ENCODE data around the gene MAPT.

MAPT gene

GRCh38 chr17:46038937-46039336 lies 144.6 kb downstream of the MAPT start:
- Histone ChIP-seq H3K4me1 (ENCODE audit: control insufficient read depth, insufficient read depth, low read length) (peaks cover 8% of the 10 kb centered on the region), H3K9me3 (ENCODE audit: control insufficient read depth, low read length) (no peaks in the 10 kb centered on the region), H3K4me3 (ENCODE audit: low read length) (no peak overlapping the region), H3K27me3 (ENCODE audit: control insufficient read depth, insufficient read depth, low read length) (no peaks in the 10 kb centered on the region), H3K36me3 (ENCODE audit: control insufficient read depth, insufficient read depth, low read length) (peaks cover 24% of the 10 kb centered on the region), H3K9ac (ENCODE audit: low read length) (no peak overlapping the region)

DNA sequence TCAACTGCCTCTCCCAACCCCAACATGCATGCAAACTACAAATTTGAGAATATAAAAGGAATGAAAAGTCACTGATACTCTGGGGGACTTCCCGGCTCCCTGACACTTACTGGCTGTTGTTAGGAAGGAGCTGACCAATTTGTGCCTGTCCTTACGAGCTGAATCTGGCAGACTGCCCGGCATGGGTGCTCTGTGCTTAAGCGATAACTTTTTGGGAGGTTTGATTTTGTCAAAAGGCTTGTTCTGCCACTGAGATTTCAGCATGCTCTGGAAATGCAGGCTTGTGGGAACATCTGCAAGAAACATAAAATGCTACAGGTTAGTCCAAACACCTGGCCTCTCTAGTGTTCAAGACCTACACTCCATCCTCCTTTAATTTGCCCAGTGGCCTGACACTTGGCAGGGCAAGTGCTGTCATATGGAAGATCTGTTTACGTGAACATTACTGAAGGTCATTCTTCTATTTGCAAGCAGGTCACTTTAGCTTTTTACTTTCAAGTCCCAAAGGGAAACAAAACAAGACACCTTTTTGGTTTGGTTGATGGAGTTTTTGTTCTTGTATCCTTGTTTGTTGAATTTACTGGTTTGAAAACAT lies 145.3 kb downstream of the MAPT start:
- Histone ChIP-seq H3K9ac (ENCODE audit: low read length) (no peak overlapping the region), H3K36me3 (ENCODE audit: control insufficient read depth, insufficient read depth, low read length) (peaks cover 17% of the 10 kb centered on the region), H3K27me3 (ENCODE audit: control insufficient read depth, insufficient read depth, low read length) (no peaks in the 10 kb centered on the region), H3K9me3 (ENCODE audit: control insufficient read depth, low read length) (no peaks in the 10 kb centered on the region), H3K4me3 (ENCODE audit: low read length) (no peak overlapping the region), H3K4me1 (ENCODE audit: control insufficient read depth, insufficient read depth, low read length) (peaks cover 11% of the 10 kb centered on the region)

DNA sequence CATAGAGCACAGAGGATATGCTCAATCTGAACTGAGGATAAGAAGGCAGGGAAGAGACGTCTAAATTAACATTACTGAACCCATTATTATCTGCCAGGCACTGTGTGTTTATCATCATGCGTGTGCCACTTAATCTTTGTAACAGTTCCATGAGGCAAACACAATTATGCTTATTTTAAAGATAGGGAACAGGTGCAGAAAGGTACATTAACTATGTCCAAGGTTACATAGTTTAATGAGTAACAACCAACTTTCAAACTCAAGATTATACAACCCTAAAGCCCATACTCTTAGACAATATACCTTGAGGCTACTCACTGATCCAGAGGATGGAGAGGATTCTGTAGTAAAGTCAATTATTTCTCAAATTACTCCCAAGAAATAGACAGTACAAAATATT lies 147.9 kb downstream of the MAPT start:
- Histone ChIP-seq H3K4me3 (ENCODE audit: low read length) (no peak overlapping the region), H3K9ac (ENCODE audit: low read length) (no peak overlapping the region), H3K9me3 (ENCODE audit: control insufficient read depth, low read length) (no peaks in the 10 kb centered on the region), H3K27me3 (ENCODE audit: control insufficient read depth, insufficient read depth, low read length) (no peaks in the 10 kb centered on the region), H3K36me3 (ENCODE audit: control insufficient read depth, insufficient read depth, low read length) (peaks cover 21% of the 10 kb centered on the region), H3K4me1 (ENCODE audit: control insufficient read depth, insufficient read depth, low read length) (peaks cover 11% of the 10 kb centered on the region)

DNA sequence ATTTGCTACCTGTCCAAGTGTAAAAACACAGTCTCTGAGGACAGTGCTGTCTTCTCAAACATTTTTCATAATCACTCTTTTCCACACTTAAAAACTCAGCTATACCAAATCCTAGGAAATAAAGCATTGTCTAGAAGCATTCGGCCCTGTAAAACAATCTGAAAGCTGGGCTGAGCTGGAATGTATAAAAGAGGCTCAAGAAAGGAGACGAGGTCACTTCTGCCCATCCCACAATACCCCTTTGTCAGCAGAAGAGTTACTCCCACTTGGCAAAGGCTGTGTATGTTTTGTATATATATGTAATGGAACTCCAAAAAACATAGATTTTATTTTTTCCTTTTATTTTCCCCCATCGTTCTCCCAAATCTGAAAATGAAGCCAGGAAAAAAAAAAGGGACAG lies 148.6 kb downstream of the MAPT start:
- no peak overlapping the region for H3K4me3 ChIP-seq (ENCODE audit: low read length)
- no peaks in the 10 kb centered on the region for H3K27me3 ChIP-seq (ENCODE audit: control insufficient read depth, insufficient read depth, low read length)
- no peaks in the 10 kb centered on the region for H3K9me3 ChIP-seq (ENCODE audit: control insufficient read depth, low read length)
- H3K9ac ChIP-seq (ENCODE audit: low read length): no peak overlapping the region
- peaks cover 21% of the 10 kb centered on the region for H3K36me3 ChIP-seq (ENCODE audit: control insufficient read depth, insufficient read depth, low read length)
- peaks cover 11% of the 10 kb centered on the region for H3K4me1 ChIP-seq (ENCODE audit: control insufficient read depth, insufficient read depth, low read length)

DNA sequence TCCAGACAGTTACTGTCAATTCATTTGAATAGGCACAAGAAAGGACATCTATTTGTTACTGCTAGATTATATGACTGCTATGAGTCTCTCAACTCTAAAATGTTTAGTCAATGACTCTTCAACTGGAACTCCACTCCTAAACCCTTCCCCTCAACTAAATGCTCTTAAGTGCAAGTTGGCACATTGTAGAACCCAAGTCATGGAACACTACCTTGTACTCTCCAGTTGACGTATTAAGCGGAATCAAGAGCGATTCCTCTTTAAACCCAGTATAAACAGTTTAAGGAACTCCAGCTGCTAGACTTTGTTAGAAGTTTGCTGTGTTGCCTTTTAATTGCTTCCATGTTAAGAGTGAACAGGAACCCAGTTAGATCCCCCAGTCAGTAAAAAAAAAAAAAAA lies 149.3 kb downstream of the MAPT start:
- H3K27me3 ChIP-seq (ENCODE audit: control insufficient read depth, insufficient read depth, low read length): no peaks in the 10 kb centered on the region
- peaks cover 11% of the 10 kb centered on the region for H3K4me1 ChIP-seq (ENCODE audit: control insufficient read depth, insufficient read depth, low read length)
- H3K9me3 ChIP-seq (ENCODE audit: control insufficient read depth, low read length): no peaks in the 10 kb centered on the region
- H3K36me3 ChIP-seq (ENCODE audit: control insufficient read depth, insufficient read depth, low read length): peaks cover 14% of the 10 kb centered on the region
- H3K9ac ChIP-seq (ENCODE audit: low read length): no peak overlapping the region
- H3K4me3 ChIP-seq (ENCODE audit: low read length): no peak overlapping the region

DNA sequence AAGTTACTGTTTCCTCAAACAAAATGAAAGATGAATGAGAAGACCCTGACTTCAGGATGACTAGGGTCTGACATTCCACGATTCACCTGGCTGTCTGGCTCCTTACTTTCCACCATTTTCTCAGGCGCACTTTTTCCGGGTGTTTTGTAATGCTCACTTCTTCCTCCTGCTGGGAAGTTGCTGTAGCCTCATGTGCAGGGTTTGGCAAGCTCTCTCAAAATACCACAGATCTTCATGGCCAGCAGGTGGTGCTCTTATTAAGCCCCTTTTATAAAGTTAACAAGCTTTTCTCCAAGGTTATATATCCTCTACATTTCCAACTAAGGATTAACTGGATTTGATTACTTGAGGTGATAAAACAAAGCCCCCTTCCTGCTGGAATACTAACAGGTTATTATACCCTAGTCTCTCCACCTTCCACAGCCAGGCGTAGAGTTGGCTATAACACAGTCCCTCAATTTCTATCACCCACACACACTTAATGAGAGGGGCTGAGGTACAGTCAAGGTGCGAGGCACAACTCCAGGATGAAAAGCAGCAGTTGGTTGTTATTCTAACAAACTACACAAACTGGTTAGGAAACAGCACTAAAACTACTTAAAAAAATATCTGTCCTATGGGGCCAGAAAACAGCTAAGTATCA lies 150.1 kb downstream of the MAPT start:
- Histone ChIP-seq H3K4me1 (ENCODE audit: control insufficient read depth, insufficient read depth, low read length) (peaks cover 11% of the 10 kb centered on the region), H3K9me3 (ENCODE audit: control insufficient read depth, low read length) (no peaks in the 10 kb centered on the region), H3K9ac (ENCODE audit: low read length) (no peak overlapping the region), H3K36me3 (ENCODE audit: control insufficient read depth, insufficient read depth, low read length) (peaks cover 6% of the 10 kb centered on the region), H3K4me3 (ENCODE audit: low read length) (no peak overlapping the region), H3K27me3 (ENCODE audit: control insufficient read depth, insufficient read depth, low read length) (no peaks in the 10 kb centered on the region)

DNA sequence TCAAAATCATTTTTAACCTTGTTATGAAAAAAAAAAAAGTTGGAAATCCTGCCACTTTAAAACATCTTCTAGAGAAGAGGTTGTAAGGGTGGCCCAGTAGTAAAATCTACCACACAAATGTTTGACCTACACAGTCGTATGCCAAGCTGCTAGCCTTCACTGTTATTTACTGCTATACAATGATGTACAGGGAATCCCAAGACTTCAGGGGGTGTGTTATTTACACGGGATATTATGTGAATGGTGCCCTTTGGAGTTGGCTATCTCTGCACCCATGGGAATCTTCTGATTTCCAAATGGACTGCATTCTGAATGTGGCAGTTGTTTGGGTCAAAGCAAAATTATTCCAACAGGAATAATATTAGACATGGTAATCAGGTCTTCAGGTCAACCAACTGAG lies 150.6 kb downstream of the MAPT start:
- peaks cover 11% of the 10 kb centered on the region for H3K4me1 ChIP-seq (ENCODE audit: control insufficient read depth, insufficient read depth, low read length)
- H3K9ac ChIP-seq (ENCODE audit: low read length): no peak overlapping the region
- peaks cover 5% of the 10 kb centered on the region for H3K36me3 ChIP-seq (ENCODE audit: control insufficient read depth, insufficient read depth, low read length)
- H3K27me3 ChIP-seq (ENCODE audit: control insufficient read depth, insufficient read depth, low read length): no peaks in the 10 kb centered on the region
- no peaks in the 10 kb centered on the region for H3K9me3 ChIP-seq (ENCODE audit: control insufficient read depth, low read length)
- no peak overlapping the region for H3K4me3 ChIP-seq (ENCODE audit: low read length)

- no peaks in the 10 kb centered on the region for H3K9me3 ChIP-seq (ENCODE audit: control insufficient read depth, low read length)
- H3K4me3 ChIP-seq (ENCODE audit: low read length): no peak overlapping the region
- peaks cover 5% of the 10 kb centered on the region for H3K36me3 ChIP-seq (ENCODE audit: control insufficient read depth, insufficient read depth, low read length)
- no peaks in the 10 kb centered on the region for H3K27me3 ChIP-seq (ENCODE audit: control insufficient read depth, insufficient read depth, low read length)
- H3K4me1 ChIP-seq (ENCODE audit: control insufficient read depth, insufficient read depth, low read length): peaks cover 11% of the 10 kb centered on the region
- H3K9ac ChIP-seq (ENCODE audit: low read length): no peak overlapping the region
Measured at GRCh38 chr17:46045639-46046038, 151.3 kb downstream of the MAPT start.

DNA sequence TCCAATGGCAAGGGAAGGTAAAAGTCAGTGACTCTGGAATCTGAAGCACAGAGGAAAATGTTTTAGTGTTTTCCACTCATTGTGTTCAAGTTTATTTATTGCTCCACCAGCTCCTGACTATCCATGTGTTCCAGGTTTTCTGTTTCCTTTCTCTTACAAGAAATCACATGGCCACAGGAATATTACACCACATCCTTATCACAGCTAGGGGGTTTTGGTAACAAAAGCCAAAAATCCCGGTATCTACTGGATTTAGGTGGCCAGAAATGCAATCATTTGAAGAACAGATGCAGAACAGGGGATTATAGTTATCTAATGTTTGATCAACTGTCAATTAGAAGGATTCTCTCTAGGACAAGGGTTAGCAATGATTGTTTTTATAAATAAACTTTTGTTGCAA lies 152.6 kb downstream of the MAPT start:
- H3K4me3 ChIP-seq (ENCODE audit: low read length): no peak overlapping the region
- peaks cover 11% of the 10 kb centered on the region for H3K4me1 ChIP-seq (ENCODE audit: control insufficient read depth, insufficient read depth, low read length)
- no peaks in the 10 kb centered on the region for H3K27me3 ChIP-seq (ENCODE audit: control insufficient read depth, insufficient read depth, low read length)
- H3K9ac ChIP-seq (ENCODE audit: low read length): no peak overlapping the region
- H3K36me3 ChIP-seq (ENCODE audit: control insufficient read depth, insufficient read depth, low read length): peaks cover 5% of the 10 kb centered on the region
- no peaks in the 10 kb centered on the region for H3K9me3 ChIP-seq (ENCODE audit: control insufficient read depth, low read length)

DNA sequence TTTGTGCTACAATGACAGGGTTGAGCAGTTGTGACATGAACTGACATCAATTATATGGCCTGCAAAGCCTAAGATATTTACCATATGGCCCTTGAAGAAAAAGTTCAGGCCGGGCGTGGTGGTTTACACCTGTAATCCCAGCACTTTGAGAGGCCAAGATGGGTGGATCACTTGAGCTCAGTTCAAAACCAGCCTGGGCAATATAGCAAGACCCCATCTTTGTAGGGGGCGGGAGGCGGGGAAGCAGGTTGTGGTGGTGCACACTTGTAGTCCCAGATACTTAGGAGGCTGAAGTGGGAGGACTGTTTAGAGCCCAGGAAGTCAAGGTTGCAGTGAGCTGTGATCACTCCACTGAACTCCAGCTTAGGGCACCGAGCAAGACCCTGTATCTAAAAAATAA lies 153.0 kb downstream of the MAPT start:
- Histone ChIP-seq H3K4me3 (ENCODE audit: low read length) (no peak overlapping the region), H3K4me1 (ENCODE audit: control insufficient read depth, insufficient read depth, low read length) (peaks cover 11% of the 10 kb centered on the region), H3K27me3 (ENCODE audit: control insufficient read depth, insufficient read depth, low read length) (no peaks in the 10 kb centered on the region), H3K9ac (ENCODE audit: low read length) (no peak overlapping the region), H3K36me3 (ENCODE audit: control insufficient read depth, insufficient read depth, low read length) (peaks cover 5% of the 10 kb centered on the region), H3K9me3 (ENCODE audit: control insufficient read depth, low read length) (no peaks in the 10 kb centered on the region)

- Histone ChIP-seq H3K4me3 (ENCODE audit: low read length) (no peak overlapping the region), H3K9ac (ENCODE audit: low read length) (no peak overlapping the region), H3K9me3 (ENCODE audit: control insufficient read depth, low read length) (no peaks in the 10 kb centered on the region), H3K36me3 (ENCODE audit: control insufficient read depth, insufficient read depth, low read length) (peaks cover 5% of the 10 kb centered on the region), H3K4me1 (ENCODE audit: control insufficient read depth, insufficient read depth, low read length) (peaks cover 11% of the 10 kb centered on the region), H3K27me3 (ENCODE audit: control insufficient read depth, insufficient read depth, low read length) (no peaks in the 10 kb centered on the region)
Measured at GRCh38 chr17:46047856-46048255, 153.5 kb downstream of the MAPT start.

DNA sequence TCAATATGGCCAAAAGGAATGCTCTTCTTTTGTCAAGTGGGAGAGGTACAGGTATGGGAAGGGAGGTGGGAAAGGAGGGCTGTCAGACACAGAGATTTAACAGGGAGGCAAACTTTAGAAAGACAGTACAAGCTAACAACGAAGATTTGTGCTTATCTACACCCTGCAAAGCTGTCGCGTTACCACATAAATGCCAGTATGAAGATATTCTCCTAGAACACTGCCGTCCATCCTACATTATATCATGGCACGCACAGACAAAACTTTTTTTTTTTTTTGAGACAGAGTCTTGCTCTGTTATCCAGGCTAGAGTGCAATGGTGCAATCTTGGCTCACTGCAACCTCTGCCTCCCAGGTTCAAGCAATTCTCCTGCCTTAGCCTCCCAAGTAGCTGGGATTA lies 155.3 kb downstream of the MAPT start:
- no peak overlapping the region for H3K4me3 ChIP-seq (ENCODE audit: low read length)
- H3K9me3 ChIP-seq (ENCODE audit: control insufficient read depth, low read length): no peaks in the 10 kb centered on the region
- peaks cover 5% of the 10 kb centered on the region for H3K36me3 ChIP-seq (ENCODE audit: control insufficient read depth, insufficient read depth, low read length)
- H3K4me1 ChIP-seq (ENCODE audit: control insufficient read depth, insufficient read depth, low read length): no peaks in the 10 kb centered on the region
- no peak overlapping the region for H3K9ac ChIP-seq (ENCODE audit: low read length)
- no peaks in the 10 kb centered on the region for H3K27me3 ChIP-seq (ENCODE audit: control insufficient read depth, insufficient read depth, low read length)
